ENCODE data around the gene CDH4.

Gene CDH4

DNA sequence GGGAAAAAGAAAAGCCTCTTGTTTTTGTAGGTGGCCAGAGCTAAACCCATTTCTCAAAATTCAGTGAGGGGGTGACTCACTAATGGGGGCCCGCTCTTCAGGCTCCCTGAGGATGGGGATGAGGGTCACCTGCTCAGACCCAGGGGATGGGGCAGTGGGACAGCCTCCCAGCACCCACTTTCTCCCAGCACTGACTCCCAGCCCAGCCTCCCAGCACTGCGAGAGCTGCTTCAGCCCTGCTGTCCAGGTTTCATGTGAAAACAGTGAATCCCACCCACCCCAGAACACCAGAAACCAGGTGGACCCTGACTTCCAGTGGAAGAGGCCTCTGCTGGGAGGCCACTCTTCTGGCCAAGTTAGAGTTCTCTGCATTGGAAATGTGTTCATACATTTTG lies 362.6 kb downstream of the CDH4 start:
- H3K9me3 ChIP-seq: peaks cover 10% of the 10 kb centered on the region
- no peak overlapping the region for H3K27ac ChIP-seq
- H3K36me3 ChIP-seq: no peaks in the 10 kb centered on the region
- no peak overlapping the region for H3K4me3 ChIP-seq (ENCODE audit: low read depth in 1 of 2, low read length in 1 of 2)
- no peaks in the 10 kb centered on the region for H3K27me3 ChIP-seq
- H3K4me1 ChIP-seq (ENCODE audit: control insufficient read depth in 1 of 2, insufficient read depth in 1 of 2, low read depth in 1 of 2, low read length in 1 of 2): no peaks in the 10 kb centered on the region
- TF ChIP-seq, protein P1, sequence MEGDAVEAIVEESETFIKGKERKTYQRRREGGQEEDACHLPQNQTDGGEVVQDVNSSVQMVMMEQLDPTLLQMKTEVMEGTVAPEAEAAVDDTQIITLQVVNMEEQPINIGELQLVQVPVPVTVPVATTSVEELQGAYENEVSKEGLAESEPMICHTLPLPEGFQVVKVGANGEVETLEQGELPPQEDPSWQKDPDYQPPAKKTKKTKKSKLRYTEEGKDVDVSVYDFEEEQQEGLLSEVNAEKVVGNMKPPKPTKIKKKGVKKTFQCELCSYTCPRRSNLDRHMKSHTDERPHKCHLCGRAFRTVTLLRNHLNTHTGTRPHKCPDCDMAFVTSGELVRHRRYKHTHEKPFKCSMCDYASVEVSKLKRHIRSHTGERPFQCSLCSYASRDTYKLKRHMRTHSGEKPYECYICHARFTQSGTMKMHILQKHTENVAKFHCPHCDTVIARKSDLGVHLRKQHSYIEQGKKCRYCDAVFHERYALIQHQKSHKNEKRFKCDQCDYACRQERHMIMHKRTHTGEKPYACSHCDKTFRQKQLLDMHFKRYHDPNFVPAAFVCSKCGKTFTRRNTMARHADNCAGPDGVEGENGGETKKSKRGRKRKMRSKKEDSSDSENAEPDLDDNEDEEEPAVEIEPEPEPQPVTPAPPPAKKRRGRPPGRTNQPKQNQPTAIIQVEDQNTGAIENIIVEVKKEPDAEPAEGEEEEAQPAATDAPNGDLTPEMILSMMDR (IDR thresholded peaks at IDR 0.05): no peak

DNA sequence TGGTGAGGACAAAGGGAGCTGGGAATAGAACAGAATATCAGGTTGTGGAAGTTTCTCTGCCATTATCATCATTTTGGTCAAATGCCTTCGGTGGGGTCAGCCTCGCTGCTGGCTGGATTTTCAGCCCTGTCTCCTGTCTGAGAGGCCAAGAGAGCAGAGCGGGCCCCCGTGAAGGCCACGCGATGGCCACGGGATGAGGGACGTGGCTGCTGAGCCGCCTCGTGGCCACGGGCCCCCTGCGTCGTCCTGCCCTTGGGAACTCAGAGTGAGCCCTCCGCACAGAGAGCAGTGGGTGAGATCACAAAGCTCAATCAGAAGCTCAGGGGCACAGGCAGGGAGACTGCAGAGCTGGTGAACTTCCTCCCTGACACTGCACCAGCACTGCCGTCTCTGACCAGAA lies 363.7 kb downstream of the CDH4 start:
- H3K4me3 ChIP-seq (ENCODE audit: low read depth in 1 of 2, low read length in 1 of 2): no peak overlapping the region
- TF ChIP-seq, protein P1 (IDR thresholded peaks at IDR 0.05): no peak
- H3K9me3 ChIP-seq: peaks cover 10% of the 10 kb centered on the region
- no peaks in the 10 kb centered on the region for H3K4me1 ChIP-seq (ENCODE audit: control insufficient read depth in 1 of 2, insufficient read depth in 1 of 2, low read depth in 1 of 2, low read length in 1 of 2)
- no peaks in the 10 kb centered on the region for H3K36me3 ChIP-seq
- no peak overlapping the region for H3K27ac ChIP-seq
- no peaks in the 10 kb centered on the region for H3K27me3 ChIP-seq

DNA sequence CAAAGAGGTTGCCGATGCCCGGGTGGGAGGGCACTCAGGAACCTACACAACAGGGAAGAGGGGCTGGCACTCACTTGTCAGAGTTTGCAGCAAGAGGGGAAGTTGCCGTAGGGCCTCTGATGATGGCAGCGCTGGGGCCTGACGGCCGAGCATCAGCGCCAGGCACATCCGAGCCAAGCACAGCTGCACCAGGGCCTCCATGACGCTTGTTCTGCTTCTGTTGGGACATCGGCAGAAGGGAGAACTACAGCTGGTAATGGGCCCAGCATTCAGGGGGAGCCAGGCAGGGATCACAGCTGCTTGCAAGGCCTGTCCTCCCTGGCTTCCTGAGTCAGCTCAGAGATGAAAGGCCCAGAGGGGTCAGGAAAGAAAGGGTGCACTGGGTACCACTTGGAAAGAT lies 367.7 kb downstream of the CDH4 start:
- Histone ChIP-seq H3K27me3 (no peaks in the 10 kb centered on the region), H3K4me1 (ENCODE audit: control insufficient read depth in 1 of 2, insufficient read depth in 1 of 2, low read depth in 1 of 2, low read length in 1 of 2) (no peaks in the 10 kb centered on the region), H3K27ac (no peak overlapping the region), H3K36me3 (no peaks in the 10 kb centered on the region), H3K9me3 (peaks cover 7% of the 10 kb centered on the region), H3K4me3 (ENCODE audit: low read depth in 1 of 2, low read length in 1 of 2) (no peak overlapping the region)
- TF ChIP-seq, protein P1 (IDR thresholded peaks at IDR 0.05): no peak

DNA sequence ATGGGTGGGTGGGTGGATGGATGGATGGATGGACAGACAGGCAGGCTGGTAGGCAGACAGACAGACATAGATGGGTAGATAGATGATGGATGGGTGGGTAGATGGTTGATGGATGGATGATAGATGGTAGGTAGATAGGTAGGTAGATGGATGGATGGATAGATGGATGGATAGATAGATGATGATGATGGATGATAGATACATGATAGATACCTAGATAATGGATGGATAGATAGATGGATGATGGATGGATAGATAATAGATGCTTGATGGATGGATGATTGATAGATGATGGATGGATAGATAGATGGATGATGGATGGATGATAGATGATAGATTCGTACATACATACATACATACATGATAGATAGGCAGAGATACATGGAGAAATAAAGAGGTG lies 368.1 kb downstream of the CDH4 start:
- H3K4me1 ChIP-seq (ENCODE audit: control insufficient read depth in 1 of 2, insufficient read depth in 1 of 2, low read depth in 1 of 2, low read length in 1 of 2): no peaks in the 10 kb centered on the region
- no peak overlapping the region for H3K27ac ChIP-seq
- TF ChIP-seq, protein P1 (IDR thresholded peaks at IDR 0.05): no peak
- no peak overlapping the region for H3K4me3 ChIP-seq (ENCODE audit: low read depth in 1 of 2, low read length in 1 of 2)
- no peaks in the 10 kb centered on the region for H3K27me3 ChIP-seq
- peaks cover 7% of the 10 kb centered on the region for H3K9me3 ChIP-seq
- H3K36me3 ChIP-seq: no peaks in the 10 kb centered on the region

DNA sequence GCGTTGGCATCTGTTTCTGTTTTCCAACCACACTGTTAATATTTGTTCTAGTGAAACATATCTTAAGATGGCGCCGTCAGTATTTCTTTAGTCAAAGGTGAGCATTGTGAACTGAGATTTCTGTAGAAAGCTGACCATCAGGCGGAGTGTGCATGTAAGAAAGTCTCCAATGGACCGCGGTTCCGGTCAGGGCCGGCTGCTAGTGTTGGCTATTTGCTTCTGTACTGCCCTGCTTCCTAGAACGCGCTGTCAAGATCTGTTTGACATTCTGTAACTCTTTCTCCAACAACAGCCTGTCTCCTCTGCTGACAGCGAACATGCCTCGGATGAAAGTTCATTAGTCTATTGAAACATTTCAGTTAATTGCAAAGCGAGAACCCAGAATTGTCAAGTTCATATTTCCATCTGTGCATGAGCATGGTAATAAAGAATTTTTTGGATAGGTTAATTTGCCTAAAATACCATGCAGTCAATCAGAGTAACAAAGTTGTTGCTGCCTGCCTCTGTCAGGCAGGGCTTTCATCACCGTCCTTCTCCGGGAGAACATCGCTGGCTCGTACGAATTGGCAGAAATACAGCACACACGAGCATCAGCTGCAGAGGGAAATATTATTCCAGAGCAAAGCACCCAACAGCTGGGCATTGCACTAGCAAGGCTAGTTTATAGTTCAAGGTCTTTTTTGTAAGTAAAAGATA lies 369.1 kb downstream of the CDH4 start:
- Histone ChIP-seq H3K9me3 (peaks cover 7% of the 10 kb centered on the region), H3K4me3 (ENCODE audit: low read depth in 1 of 2, low read length in 1 of 2) (no peak overlapping the region), H3K36me3 (no peaks in the 10 kb centered on the region), H3K27me3 (no peaks in the 10 kb centered on the region), H3K4me1 (ENCODE audit: control insufficient read depth in 1 of 2, insufficient read depth in 1 of 2, low read depth in 1 of 2, low read length in 1 of 2) (no peaks in the 10 kb centered on the region), H3K27ac (no peak overlapping the region)
- TF ChIP-seq, protein P1 (IDR thresholded peaks at IDR 0.05): no peak
